A549 treated with CORT108297 at 1 μM for 4 hours (cell line): ENCODE results near the gene ZNF488. TPM values are rescaled to one million over a fixed set of nuclear protein-coding genes. Genes with fewer than 3 reads are reported as not detected.

ENCODE experiments used
- total RNA-seq: library from RNA; stranded (reverse); fragments of 200-300 nt; extraction: Qiagen RNA extraction; gene quantifications from 5 replicates; pipeline ENCODE4 v1.2.3, GENCODE V29; 2022

The ZNF488 gene, protein sequence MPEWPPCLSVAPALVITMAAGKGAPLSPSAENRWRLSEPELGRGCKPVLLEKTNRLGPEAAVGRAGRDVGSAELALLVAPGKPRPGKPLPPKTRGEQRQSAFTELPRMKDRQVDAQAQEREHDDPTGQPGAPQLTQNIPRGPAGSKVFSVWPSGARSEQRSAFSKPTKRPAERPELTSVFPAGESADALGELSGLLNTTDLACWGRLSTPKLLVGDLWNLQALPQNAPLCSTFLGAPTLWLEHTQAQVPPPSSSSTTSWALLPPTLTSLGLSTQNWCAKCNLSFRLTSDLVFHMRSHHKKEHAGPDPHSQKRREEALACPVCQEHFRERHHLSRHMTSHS
- total RNA-seq = 10.3 to 15.1 TPM (median 13.3 TPM) in 5 replicates

DNA sequence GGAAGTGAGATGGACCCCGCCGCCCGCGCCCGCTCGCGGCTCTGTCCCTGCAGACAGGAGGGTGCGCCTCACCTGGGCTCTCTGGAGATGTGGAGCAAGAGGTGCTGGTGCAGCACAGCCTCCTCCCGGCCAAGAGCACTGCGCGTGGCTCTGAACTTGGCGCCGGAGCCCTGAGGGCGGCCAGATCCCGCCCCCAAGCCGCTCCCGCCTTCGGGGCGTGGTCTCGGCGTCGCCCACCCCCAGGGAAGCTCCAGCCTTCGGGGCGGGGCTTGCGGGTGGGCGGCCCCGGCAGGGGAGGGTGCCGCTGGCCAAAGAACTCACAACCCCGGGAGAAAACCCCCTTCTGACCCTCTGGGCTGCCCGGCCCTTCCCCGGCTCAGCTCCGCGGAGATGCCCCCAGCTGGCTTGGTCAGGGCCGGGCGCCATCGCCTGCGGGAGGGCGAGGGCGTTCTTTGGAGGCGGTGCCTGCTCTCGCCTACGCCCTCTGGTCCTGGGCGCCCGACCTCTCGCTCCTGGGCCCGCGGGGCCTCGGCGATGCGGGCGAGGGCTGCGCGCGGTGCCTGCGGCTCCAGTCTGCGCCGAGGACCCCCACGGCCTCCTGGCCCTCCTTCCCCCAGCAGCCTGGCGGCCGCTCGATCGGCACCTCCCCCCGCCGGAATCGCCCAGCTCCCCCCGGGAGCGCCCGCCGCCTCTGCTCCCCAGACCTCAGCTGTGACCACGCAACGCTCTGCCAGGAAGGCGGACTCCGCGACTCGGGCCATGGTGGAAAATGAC lies at the start of gene ZNF488:
ZNF488 (minus strand) TSS at position 146 of the 774 bp plus-strand sequence. CDS start 15,464 bp downstream, outside the sequence.

DNA sequence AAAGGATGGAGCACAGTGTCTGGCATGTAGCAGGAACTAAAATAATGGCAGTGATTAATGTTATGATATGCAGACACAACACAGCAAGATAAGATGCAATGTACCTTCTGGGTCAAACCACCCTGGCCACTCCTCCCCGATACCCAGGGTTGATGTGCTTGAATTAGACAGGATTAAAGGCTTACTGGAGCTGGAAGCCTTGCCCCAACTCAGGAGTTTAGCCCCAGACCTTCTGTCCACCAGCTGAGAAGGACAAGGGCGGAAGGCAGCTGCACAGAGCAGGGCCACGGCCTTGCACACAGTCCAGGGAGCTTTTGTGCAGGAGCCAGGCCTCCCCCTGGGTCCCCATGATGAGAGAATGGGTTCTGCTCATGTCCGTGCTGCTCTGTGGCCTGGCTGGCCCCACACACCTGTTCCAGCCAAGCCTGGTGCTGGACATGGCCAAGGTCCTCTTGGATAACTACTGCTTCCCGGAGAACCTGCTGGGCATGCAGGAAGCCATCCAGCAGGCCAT lies 35.9 kb downstream of the ZNF488 start, which contains the start of gene RBP3:
RBP3 (plus strand) TSS at position 226 of the 514 bp plus-strand sequence; CDS start at position 348, 122 bp downstream.

DNA sequence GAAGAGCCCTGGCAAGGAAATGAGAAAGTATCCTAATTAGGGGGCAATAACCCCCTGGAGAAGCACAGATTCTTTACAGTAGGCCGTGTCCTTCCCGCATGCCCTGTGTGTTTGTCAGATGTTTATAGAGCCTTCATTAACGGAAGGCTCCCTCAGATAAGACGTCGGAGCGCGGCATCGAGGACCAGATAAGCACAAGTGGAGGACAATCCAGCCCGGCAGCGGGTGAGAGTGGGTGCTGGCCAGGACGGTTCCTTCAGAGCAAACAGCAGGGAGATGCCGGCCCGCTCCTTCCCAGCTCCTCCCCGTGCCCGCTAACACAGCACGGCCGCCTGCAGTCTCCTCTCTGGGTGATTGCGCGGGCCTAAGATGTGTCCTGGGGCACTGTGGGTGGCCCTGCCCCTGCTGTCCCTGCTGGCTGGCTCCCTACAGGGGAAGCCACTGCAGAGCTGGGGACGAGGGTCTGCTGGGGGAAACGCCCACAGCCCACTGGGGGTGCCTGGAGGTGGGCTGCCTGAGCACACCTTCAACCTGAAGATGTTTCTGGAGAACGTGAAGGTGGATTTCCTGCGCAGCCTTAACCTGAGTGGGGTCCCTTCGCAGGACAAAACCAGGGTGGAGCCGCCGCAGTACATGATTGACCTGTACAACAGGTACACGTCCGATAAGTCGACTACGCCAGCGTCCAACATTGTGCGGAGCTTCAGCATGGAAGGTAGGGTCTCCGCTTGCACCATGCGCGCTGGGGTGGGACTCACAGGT lies 61.6 kb downstream of the ZNF488 start, which contains the start of gene GDF2:
GDF2 (plus strand) TSS at position 155 of the 762 bp plus-strand sequence; CDS start at position 370, 215 bp downstream.

Other genes starting within 250 kb of the ZNF488 start
- gene GDF10, start 84.1 kb downstream of the ZNF488 start, total RNA-seq = 0.06 to 0.14 TPM (median 0.09 TPM) in 5 replicates
- gene GDF2, start 61.8 kb downstream of the ZNF488 start, total RNA-seq = not detected in 5 replicates
- gene RBP3, start 35.9 kb downstream of the ZNF488 start, total RNA-seq = not detected in 5 replicates
- gene ANXA8, start 99.8 kb upstream of the ZNF488 start, total RNA-seq = 28.8 to 40.9 TPM (median 33.6 TPM) in 5 replicates
- 1.1 to 1.8 TPM (median 1.5 TPM) in 3 of 5 replicates, not detected in the others for gene FAM25G, start 107.4 kb upstream of the ZNF488 start, total RNA-seq
- 9.1 to 11.7 TPM (median 10.3 TPM) in 5 replicates for gene AGAP9, start 139.3 kb upstream of the ZNF488 start, total RNA-seq